Stimulated activated CD8-positive, alpha-beta memory T cell treated with anti-CD3 and anti-CD28 coated beads, Interleukin-7, amount 100 ng/mL, for 4 hours (primary cell): Measurements from ENCODE around the gene SPOP.
"Not testable (repeated sequence)": the region's sequence is repeated elsewhere in the genome, so short reads cannot be mapped to it uniquely, and the experiment has no call there.

ENCODE experiments used
- DNase-seq, 2 donors: peaks; one replicate each; pipeline ENCODE4 v3.0.0-alpha.2; 2020; ENCODE audit warnings: low read depth in 2 of 2

The SPOP gene

DNA sequence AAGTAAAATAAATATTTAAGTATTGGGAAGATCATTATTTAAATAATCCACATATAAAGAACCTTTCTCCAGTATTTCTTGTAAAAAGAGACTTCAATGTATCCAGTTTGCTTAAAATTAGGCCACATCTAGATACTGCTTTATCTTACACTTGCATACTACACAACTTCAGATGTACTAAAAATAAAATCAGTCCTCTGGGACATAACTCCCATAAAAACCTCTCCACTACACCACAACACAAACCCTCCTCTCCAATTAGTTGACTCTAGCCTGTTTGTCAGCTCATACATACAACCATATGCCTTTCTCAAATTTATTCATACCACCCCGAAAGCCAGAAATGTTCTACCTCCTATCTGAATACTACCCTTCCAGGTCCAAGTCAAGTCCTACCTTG is 21.6 kb downstream of the SPOP start:
- no peak for DNase-seq

DNA sequence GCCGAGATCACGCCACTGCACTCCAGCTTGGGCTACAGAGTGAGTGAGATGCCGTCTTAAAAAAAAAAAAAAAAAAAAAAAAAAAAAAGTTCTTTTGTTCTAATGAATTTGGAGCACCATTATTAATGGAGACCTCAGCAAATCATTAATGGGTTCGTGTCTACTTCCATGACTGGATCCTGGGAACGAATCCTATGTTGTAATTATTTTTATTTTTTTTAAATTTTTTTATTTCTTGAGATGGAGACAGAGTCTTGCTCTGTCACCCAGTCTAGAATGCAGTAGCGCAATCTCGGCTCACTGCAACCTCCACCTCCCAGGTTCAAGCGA is 30.7 kb downstream of the SPOP start:
- DNase-seq = no peak

DNA sequence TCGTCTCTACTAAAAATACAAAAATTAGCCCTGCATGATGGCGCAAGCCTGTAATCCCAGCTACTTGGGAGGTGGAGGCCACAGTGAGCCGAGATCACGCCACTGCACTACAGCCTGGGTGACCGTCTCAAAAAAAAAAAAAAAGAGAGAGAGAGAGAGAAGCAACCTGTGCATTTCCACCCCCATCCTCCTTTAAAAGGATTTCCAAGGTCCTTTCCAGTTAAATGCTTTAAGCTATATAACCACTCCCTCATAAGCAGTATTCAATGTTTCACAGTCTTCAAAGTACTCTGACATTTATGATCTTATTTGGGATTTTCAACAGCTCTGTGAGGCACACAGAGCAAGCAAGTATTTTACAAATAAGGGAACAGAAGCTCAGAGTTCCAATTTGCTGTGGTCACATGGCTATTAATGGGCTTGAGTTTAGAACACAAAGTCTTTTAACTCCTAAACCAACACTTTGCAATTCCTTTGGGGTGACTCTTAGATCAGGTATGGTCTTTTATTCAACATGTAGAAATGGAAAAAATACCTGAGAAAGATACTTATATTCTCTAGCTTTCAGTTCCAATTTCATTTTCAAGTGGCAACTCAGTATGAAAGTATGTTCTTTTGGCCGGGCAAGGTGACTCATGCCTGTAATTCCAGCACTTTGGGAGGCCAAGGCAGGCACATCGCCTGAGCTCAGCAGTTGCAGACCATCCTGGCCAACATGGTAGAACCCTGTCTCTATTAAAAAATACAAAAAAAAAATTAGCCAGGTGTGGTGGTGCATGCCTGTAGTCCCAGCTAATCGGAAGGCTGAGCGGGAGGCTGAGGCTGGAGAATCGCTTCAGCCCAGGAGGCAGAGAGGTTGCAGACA is 31.3 kb downstream of the SPOP start:
- no peak for DNase-seq

DNA sequence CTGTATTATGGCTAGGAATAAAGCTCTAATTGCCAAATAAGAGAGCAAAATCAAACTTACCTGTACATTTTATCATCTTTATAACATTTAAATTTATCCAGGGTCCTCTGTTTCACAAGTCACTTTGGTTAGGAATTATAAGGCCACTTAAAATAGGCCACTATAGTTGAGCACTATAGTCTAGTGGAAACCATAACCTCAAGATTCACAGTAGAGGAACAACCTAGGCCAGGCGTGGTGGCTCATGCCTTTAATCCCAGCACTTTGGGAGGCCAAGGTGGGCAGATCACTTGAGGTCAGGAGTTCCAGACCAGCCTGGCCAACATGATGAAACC is 31.9 kb downstream of the SPOP start:
- DNase-seq = not testable (repeated sequence)

DNA sequence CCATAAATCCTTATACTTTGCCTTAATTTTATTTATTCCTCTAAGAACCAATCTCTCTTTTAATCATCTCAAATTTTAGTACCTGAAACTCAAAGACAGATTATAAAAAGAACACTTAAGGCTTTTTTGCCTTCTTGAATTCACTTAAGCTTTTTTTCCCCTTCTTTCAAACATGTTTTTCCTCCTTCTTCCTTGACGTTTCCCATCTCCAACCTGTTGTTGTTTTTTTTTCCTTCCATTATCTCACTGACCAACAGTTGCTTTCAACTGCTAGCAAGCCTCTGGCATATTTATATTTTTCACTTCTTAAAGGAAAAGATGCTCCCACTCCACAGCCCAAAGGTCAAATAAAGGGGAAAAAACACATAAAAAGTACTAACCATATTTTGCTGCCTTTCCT is 32.2 kb downstream of the SPOP start:
- no peak for DNase-seq

DNA sequence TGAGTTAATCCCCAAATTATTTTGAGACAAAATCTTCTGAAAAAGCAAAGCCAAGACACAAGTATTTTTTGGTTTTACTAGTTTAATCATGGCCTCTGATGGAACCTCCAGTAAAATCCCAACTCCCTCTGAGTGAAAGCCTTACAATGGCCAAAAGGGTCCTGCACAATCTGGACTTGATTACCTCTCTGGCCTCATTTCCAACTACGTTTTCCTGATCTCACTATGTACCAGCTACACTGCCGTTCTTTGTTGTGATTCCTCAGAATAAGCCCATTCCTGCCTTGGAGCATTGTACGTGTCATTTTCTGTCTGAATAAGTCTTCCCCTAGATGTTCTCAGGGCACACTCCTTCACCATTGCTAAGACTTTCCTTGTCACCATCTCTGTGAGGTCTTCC is 37.3 kb downstream of the SPOP start:
- DNase-seq = no peak

DNA sequence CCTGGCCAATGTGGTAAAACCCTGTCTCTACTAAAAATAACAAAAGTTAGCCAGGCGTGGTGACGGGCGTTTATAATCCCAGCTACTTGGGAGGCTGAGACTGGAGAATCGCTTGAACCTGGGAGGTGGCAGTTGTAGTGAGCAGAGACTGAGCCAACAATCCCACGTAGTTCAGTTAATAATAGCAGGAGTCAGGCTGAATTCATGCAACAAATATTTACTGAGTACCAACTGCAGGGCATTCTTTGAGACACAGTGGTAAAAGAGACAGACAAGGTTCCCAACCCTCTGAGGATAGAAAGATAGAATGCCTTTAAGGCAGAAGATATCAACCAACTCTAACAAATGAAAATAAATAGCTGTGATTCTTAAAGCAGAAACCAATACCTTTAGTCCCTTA is 39.1 kb downstream of the SPOP start:
- DNase-seq = no peak

DNA sequence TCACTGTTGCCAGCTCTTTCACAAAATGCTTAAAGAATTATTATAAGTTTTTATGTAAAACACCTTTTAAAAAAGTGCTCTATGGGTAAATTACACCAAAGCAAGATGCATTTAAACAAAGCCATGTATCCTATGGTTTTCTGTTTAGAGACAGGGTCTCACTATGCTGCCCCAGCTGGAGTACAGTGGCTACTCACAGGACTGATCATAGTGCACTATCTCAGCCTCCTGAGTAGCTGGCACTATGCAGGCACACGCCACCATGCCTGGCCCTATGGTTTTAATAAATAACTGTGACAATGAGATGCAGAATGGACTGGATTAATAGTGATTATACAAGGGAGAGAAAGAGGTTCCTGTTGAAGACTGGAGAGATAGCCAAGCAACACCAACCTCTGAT is 40.2 kb downstream of the SPOP start:
- DNase-seq = no peak

DNA sequence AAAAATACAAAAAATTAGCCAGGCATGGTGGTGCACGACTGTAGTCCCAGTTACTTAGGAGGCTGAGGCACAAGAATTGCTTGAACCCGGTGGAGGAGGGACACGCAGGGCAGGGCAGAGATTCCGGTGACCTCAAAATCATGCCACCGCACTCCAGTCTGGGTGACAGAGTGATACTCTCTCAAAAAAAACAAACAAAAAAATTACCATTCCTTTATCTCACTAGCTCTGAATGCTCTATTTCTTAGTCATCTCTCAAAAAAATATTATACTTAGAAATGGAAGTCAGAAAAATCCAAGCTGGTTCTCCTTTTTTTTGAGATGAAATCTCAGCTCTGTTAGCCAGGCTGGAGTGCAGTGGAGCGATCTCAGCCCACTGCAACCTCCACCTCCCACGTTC is 40.8 kb downstream of the SPOP start:
- DNase-seq = no peak

DNA sequence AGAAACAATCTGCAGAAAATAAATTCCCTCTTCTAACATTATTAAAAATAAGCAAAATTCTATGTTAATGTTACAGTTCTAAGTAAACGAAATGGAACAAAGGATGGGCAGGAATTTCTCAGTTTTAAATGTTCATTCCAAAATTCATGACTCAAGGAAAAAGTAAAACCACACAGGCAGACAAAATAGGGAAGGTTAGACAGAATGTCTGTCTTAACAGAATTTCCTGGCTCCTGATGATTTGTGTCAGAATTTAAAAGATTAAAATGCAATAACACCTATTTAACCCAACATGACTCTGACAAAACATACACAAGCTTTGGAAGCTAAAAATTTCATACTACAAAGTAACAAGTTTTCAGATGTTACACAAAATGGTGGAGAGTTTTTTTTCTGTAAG is 42.8 kb downstream of the SPOP start:
- DNase-seq = no peak

DNA sequence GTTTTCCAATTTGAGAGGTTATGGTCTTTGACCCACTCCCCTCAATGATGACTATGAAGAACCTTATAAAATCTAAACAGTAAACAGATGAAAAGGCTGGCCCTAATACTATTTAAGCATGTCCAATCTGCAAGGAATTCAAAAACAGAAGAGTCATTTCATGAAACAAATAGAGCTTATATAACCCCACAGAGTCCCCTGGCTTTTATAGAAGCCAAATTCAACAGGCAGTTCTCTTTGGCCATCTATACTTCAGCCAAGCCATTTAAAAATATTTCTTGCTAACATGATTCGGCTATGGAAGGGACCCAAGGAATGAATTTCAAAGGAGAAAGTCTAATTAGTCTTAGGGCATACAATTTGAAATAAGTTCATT is 43.4 kb downstream of the SPOP start:
- DNase-seq = no peak

DNA sequence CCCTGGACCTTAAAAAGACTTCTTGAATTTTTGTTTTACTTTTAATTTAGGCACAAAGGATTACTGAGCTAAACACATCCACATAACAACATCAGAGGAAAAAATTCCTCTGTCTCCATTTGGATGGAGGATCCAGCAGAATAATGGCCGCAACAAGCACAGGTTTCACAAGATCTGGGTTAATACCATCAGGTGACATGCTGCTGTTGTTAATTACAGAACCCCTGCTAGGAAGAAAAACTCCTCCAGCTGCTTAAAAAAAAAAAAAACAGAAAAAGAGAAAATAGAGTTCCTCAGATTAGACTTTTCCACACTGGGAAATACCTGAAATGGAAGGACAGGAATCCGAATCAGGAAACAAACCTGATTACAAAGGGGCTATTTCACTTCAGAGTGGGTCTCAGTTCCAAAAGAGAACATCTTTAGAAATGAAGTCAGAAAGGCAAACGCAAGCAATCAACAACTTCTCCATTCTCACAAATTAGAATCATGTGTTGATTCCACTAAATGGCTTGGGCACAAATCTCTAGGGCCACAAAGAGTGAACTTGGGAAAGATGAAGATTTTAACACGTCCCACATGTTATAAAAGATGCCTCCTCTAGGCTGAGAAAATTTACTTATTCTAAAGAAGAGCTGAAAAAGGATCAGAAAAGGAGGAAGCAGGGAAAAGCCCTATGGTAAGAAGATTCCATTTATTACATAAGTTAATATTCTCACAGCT is 44.0 kb downstream of the SPOP start:
- DNase-seq = no peak

DNA sequence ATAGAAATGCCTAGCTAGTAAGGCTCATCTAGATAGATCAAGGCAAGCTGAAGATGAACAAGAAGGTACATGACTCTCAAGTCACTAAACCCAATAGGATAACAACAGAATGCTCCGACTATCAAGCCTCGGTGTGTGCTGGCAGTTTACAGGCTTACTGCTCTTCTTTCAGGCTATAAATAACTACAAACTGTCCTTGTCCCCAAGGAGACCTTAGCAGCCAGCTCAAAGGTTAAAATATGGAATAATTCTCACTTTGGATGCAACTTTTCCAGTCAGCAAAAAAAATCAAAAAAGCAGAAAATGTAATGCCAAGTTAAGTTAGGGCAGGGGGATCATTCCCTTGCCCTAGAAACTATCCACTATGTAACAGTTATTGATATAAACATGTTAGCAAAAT is 44.6 kb downstream of the SPOP start:
- DNase-seq = no peak

DNA sequence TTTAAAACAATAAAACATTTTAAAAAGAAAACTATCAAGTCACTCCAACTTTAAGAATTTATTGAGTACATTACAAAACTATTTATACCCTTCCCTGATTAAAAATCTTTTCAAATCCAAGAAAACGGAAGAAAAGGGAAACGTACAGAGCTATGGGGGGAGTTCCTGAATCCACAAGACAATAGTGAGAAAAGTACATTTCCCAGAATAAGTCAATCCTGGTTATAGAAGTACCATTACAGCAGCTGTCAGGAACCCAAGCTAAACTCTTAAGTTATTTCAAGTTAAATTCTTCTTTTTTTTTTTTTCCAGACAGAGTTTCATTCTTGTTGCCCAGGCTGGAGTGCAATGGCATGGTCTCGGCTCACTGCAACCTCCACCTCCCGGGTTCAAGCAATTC is 45.7 kb downstream of the SPOP start:
- no peak for DNase-seq

DNA sequence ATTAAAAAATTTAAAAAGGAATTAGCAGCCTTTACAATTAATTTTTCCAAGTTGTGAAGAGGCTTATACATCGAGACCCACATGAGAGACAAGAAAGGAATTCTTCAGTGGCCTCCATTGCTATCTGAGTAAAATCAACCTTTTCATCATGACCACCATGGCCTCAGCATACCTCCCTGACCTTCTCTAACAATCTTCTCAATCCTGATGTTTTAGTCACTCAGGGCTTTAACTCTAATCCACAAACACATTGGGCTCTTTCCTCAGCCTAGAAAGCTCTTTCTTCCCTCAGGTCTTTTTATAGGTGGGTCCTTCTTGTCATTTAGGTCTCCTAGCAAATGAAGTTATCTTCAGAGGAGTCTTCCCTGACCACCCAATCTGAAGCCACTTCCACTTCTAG is 46.4 kb downstream of the SPOP start:
- DNase-seq = no peak

DNA sequence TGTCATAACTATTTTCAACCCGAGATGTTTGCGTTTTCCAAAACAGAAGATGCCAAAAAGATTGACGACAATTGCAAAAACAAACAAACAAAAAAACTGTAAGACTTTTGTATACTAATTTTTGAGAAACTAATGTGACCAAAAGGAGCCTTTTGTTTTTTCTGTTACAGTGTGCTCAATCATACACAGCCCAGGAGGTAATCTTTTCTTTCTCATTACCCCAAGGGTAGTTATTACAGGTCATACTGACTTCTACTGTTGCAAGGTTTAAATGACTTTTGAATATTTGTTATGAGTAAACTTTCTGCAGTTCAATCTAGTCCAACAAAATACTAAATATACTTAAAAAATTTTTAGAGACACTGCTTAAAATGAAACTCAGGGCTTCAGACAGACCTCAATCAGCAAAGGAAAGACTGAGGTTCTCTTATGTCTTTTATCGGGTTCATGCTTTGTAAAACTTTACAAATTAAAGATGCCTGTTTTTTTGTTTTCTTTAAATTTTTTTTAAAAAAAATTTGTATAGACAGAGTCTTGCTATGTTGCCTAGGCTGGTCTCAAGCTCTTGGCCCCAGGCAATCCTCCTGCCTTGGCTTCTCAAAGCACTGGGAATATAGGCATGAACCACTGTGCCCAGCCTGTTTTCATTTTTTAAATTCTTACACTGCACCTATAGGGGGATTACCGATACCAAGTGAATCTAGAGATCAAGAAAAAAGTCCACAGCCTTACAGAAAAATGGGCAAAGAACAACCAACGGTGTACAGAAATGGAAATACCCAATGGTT is 47.6 kb downstream of the SPOP start:
- DNase-seq = no peak

DNA sequence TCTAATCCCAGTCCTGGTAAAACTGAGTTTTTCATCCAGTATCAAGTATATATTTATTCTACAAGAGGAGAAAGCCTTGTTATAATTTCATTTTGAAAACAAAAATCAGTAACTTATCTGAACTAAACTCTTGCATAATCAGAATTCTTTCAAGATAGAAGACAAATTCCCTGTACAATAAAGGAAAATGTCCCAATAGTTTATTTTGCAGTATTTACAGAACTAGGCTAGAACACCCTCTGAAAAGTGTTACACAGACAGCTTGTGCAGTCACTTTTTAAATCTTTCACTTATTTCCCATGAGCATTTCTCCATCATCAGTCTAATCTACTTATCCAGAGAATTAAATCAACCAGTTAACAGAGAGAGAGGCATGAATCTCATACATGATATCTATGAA is 48.5 kb downstream of the SPOP start:
- DNase-seq = no peak

DNA sequence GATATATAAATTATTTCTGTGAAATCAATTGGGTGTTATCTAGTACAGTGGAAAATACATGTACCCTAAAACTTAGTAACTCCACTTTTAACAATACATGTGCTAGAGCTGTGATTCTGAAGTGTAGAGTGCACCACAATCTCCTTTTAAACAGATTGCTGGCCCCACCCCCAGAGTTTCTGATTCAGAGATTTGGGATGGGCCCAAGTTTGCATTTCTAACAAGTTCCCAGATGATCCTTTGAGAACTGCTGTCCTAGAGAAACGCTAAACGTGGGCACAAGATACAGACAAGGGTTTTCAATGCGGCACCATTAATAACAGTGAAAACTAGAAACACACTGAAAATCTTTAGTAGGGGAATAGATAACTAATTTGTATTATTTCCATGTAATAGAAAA is 53.0 kb downstream of the SPOP start:
- DNase-seq = no peak

DNA sequence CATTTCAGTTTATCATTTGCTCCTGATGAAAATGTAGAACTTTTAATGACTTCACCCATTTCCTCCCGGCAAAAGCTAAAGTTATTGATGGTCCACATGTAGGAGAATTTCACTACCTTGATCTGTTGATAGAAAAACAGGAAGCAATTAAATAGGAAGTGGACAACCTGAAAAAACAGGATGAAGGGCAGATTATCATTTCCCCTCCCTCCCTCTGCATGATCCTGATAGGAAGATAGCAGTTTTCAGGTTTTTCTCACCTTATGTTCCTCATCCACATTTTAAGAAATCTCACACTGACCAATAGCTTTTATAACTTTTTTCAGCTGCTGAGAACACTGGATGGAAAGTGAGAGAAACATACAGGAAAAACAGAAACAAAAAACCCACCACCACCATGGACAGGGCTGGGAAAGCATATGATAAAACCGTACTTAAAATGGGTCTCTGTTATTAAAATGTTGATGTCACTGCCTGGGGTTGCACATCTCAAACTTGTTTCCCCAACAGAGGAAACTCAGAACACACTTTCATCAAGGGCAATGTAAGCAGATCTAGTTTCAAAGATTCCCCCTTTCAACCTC is 55.9 kb downstream of the SPOP start:
- DNase-seq = no peak

DNA sequence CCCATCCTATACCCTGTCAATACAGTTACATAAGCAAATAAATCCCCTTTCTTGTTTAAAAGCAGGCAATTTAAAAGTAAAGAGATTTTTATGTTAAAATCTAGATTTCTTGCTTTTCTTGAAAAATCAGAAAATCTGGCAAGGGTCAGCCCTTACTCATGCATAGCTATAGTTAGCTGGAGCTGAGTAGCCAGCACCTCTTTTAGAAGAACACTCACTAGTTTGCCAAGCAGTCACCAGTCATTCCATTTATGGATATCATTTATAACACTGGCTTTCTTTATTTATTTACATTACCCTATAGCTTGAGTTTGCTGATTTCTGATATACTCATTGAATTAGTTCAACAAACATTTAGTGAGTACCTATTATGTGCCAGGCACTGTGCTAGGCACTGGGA is 56.5 kb downstream of the SPOP start:
- DNase-seq = no peak

DNA sequence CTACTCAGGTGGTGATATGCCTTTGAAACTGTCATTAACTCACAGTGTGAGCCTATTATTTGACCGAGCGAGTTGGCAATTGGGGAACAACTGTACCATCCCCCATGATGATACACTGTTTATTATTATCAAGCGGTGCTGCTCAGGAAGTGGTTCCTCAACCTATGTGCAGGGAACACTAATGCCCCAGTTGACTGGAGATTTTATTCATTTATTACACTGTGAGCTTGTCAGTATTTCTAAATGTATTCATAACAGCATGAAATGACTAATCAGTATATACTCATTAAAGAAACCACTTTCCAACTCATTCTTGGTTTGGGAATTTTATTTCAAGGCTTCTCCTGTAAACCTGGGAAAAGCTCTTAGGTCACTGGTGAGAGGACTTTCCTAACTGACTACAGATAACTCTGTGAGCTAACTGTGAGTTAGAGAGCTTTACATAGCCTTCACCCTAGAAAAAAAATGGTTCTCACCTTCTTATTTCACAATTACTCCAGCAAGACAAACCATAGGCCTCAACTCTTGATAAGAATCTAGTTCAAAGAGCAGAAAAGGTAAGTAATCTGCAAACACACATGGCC is 59.8 kb downstream of the SPOP start:
- no peak for DNase-seq

DNA sequence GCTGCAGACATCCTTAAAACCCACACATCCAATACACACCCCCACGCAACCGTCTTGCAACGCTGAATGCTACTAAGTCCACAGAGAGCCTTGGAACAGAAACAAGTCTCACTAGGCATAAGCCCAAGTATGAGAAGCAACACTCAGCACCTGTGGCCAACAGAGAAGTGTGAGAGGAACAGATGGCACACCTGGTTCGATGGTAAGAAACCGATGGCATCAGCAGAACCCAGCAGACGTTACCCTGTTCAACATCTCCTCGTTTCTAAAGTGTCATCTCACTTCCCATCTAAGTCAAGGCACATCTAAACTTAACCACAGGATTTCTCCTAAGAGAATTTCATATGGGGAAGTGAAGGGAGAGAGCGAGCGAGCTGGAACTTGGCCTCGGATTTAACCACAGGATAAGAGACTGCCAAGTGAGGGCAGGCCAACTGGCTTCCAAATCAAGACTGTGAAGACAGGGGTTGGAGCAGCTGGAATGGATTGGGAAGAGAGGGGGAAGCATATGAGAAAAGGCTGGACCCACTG is 61.2 kb downstream of the SPOP start:
- DNase-seq = no peak
